HPDE6-E6E7 (cell line): ENCODE data around the gene SLC16A4.

Source experiments
- DNase-seq: peaks from one replicate; pipeline ENCODE4 v3.0.0; 2011; ENCODE audit warnings: missing footprints; ENCODE audit errors: extremely low spot score

SLC16A4 gene

GRCh38 chr1:110360431-110360830 is 30.4 kb downstream of the SLC16A4 start:
- no peak for DNase-seq

- peak; percentile 25 for DNase-seq
Measured at GRCh38 chr1:110356379-110356778, 34.4 kb downstream of the SLC16A4 start.

GRCh38 chr1:110355321-110355720 is 35.5 kb downstream of the SLC16A4 start:
- DNase-seq: no peak

- no peak for DNase-seq
Measured at GRCh38 chr1:110350360-110350759, 40.5 kb downstream of the SLC16A4 start.

GRCh38 chr1:110348771-110349170 is 42.1 kb downstream of the SLC16A4 start:
- DNase-seq: no peak

- no peak for DNase-seq
Measured at GRCh38 chr1:110348050-110348449, 42.8 kb downstream of the SLC16A4 start.

- DNase-seq: no peak
Measured at GRCh38 chr1:110347182-110347893, 43.5 kb downstream of the SLC16A4 start.

- no peak for DNase-seq
Measured at GRCh38 chr1:110346690-110347089, 44.1 kb downstream of the SLC16A4 start.

GRCh38 chr1:110345480-110345879 is 45.3 kb downstream of the SLC16A4 start:
- DNase-seq: no peak

GRCh38 chr1:110344152-110344551 is 46.7 kb downstream of the SLC16A4 start:
- no peak for DNase-seq

- DNase-seq: no peak
Measured at GRCh38 chr1:110343249-110343648, 47.6 kb downstream of the SLC16A4 start.

GRCh38 chr1:110341872-110342331 is 48.9 kb downstream of the SLC16A4 start:
- DNase-seq: no peak

GRCh38 chr1:110341146-110341871 is 49.5 kb downstream of the SLC16A4 start:
- no peak for DNase-seq

GRCh38 chr1:110340207-110340468 is 50.7 kb downstream of the SLC16A4 start:
- no peak for DNase-seq

GRCh38 chr1:110339407-110340206 is 51.2 kb downstream of the SLC16A4 start:
- peak; percentile 17 for DNase-seq

- DNase-seq: peak; percentile 95
Measured at GRCh38 chr1:110338886-110339406, 51.9 kb downstream of the SLC16A4 start, which contains the start of gene RBM15. RBM15 (plus strand) TSS chr1:110339377; CDS start chr1:110339406, 29 bp downstream.

- peak; percentile 61 for DNase-seq
Measured at GRCh38 chr1:110338309-110338885, 52.4 kb downstream of the SLC16A4 start.

GRCh38 chr1:110337704-110338308 is 53.0 kb downstream of the SLC16A4 start:
- DNase-seq: peak; percentile 6

GRCh38 chr1:110336300-110337039 is 54.4 kb downstream of the SLC16A4 start:
- no peak for DNase-seq

GRCh38 chr1:110335265-110335664 is 55.6 kb downstream of the SLC16A4 start:
- DNase-seq: no peak

GRCh38 chr1:110328700-110329099 is 62.1 kb downstream of the SLC16A4 start:
- no peak for DNase-seq
